Trophoblast cell (in vitro differentiated cells and primary cell): ENCODE results near the gene LPP.

Experiments used
- DNase-seq, 2 donors: peaks; one replicate each; pipeline ENCODE4 v3.0.0-alpha.2; 2016
- H2AFZ ChIP-seq: 2 replicates; pipeline ENCODE4 v1.6.1; 2013; ENCODE audit warnings: low read length, moderate library complexity, mild to moderate bottlenecking; ENCODE audit not compliant: insufficient read depth, poor library complexity
- H2AK5ac ChIP-seq: 2 replicates; pipeline ENCODE4 v1.6.1; 2013; ENCODE audit warnings: mild to moderate bottlenecking, low read length
- H2BK120ac ChIP-seq: 2 replicates; pipeline ENCODE4 v1.6.1; 2013; ENCODE audit warnings: low read length, mild to moderate bottlenecking, moderate library complexity; ENCODE audit not compliant: insufficient read depth, poor library complexity
- H2BK12ac ChIP-seq: 2 replicates; pipeline ENCODE4 v1.6.1; 2013; ENCODE audit warnings: mild to moderate bottlenecking, low read length, moderate library complexity
- H2BK5ac ChIP-seq: 2 replicates; pipeline ENCODE4 v1.6.1; 2013; ENCODE audit warnings: low read length, low read depth, moderate library complexity, mild to moderate bottlenecking; ENCODE audit not compliant: poor library complexity
- H3K14ac ChIP-seq: 2 replicates; pipeline ENCODE4 v1.6.1; 2013; ENCODE audit warnings: mild to moderate bottlenecking, low read length
- H3K18ac ChIP-seq: 2 replicates; pipeline ENCODE4 v1.6.1; 2013; ENCODE audit warnings: mild to moderate bottlenecking, low read length
- H3K23ac ChIP-seq: 2 replicates; pipeline ENCODE4 v1.6.1; 2013; ENCODE audit warnings: low read length
- H3K27ac ChIP-seq: 2 replicates; pipeline ENCODE4 v1.5.1; 2013; ENCODE audit warnings: low read depth, mild to moderate bottlenecking, inconsistent platforms, low read length, moderate library complexity
- H3K27me3 ChIP-seq: 2 replicates; pipeline ENCODE4 v1.6.1; 2013; ENCODE audit warnings: inconsistent platforms, mild to moderate bottlenecking, low read length, moderate library complexity; ENCODE audit not compliant: insufficient read depth
- H3K36me3 ChIP-seq, 2 experiments: 1 replicate in 1 of 2; 2 replicates in 1 of 2; pipeline ENCODE4 v1.6.1; 2013; ENCODE audit warnings: low read length in 2 of 2, mild to moderate bottlenecking in 2 of 2, moderate library complexity in 1 of 2; ENCODE audit not compliant: insufficient read depth in 2 of 2, control insufficient read depth in 1 of 2
- H3K4ac ChIP-seq: 2 replicates; pipeline ENCODE4 v1.6.1; 2013; ENCODE audit warnings: low read depth, mild to moderate bottlenecking, low read length, moderate library complexity
- H3K4me1 ChIP-seq, 2 experiments: 1 replicate in 1 of 2; 2 replicates in 1 of 2; pipeline ENCODE4 v1.6.1; 2013; ENCODE audit warnings: low read length in 2 of 2, mild to moderate bottlenecking in 2 of 2, moderate library complexity in 1 of 2; ENCODE audit not compliant: insufficient read depth in 2 of 2, control insufficient read depth in 1 of 2
- H3K4me2 ChIP-seq: 2 replicates; pipeline ENCODE4 v1.6.1; 2013; ENCODE audit warnings: inconsistent platforms, mild to moderate bottlenecking, low read length, moderate library complexity
- H3K4me3 ChIP-seq: 2 replicates; pipeline ENCODE4 v1.5.1; 2013; ENCODE audit warnings: mild to moderate bottlenecking, low read depth, low read length, inconsistent platforms
- H3K79me1 ChIP-seq: one replicate; pipeline ENCODE4 v1.6.1; 2013; ENCODE audit warnings: low read length
- H3K79me2 ChIP-seq: 2 replicates; pipeline ENCODE4 v1.6.1; 2013; ENCODE audit warnings: low read length, mild to moderate bottlenecking; ENCODE audit not compliant: control insufficient read depth, insufficient read depth, poor library complexity
- H3K9ac ChIP-seq: 2 replicates; pipeline ENCODE4 v1.6.1; 2013; ENCODE audit warnings: mild to moderate bottlenecking, low read length
- H3K9me3 ChIP-seq: 2 replicates; pipeline ENCODE4 v1.6.1; 2013; ENCODE audit warnings: low read depth, mild to moderate bottlenecking, control low read depth, inconsistent platforms, low read length; ENCODE audit not compliant: insufficient read depth
- H4K12ac ChIP-seq: 2 replicates; pipeline ENCODE4 v1.6.1; 2013; ENCODE audit warnings: low read depth, mild to moderate bottlenecking, low read length, moderate library complexity
- H4K8ac ChIP-seq: 2 replicates; pipeline ENCODE4 v1.6.1; 2013; ENCODE audit warnings: low read depth, mild to moderate bottlenecking, low read length, moderate library complexity
- H4K91ac ChIP-seq: one replicate; pipeline ENCODE4 v1.6.1; 2013; ENCODE audit warnings: low read depth, mild to moderate bottlenecking, low read length, moderate library complexity
- WGBS: extraction: QIAGEN DNeasy Blood & Tissue Kit; methylation state at CpG from one replicate; pipeline ENCODE4 v1.1.7; 2013; ENCODE audit warnings: missing lambda C conversion rate; ENCODE audit not compliant: insufficient read length, insufficient coverage; ENCODE audit errors: extremely low coverage; 5-methylcytosine and 5-hydroxymethylcytosine counted together

Gene LPP

DNA sequence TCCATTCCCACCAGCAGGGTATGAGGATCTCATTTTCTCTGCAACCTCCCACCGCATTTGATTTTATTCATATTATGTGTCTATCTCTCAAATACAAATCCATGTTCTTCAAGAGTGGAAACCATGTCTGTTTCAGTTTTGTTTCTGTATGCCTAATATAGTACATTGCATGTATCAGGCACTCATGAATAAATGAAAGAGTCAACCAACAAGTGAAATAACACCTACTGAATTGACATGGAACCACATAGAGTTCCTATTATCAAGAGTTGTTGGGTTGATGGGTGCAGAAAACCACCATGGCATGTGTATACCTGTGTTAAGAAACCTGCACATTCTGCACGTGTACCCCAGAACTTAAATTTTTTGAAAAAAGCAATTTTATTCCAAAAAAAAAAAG is 466.8 kb downstream of the LPP start:
- no peak overlapping the region for H3K9ac ChIP-seq
- no peak overlapping the region for H3K4me2 ChIP-seq
- H3K79me2 ChIP-seq, result no peaks in the 10 kb centered on the region
- no peak for DNase-seq
- H3K27me3 ChIP-seq, result no peaks in the 10 kb centered on the region
- H3K4ac ChIP-seq, result no peak overlapping the region
- no peak overlapping the region for H3K23ac ChIP-seq
- H3K18ac ChIP-seq, result no peak overlapping the region
- no peak overlapping the region for H2AK5ac ChIP-seq
- no peak overlapping the region for H2BK120ac ChIP-seq
- no peak overlapping the region for H4K8ac ChIP-seq
- H3K4me1 ChIP-seq, result no peaks in the 10 kb centered on the region
- WGBS, result no CpG with 5 or more reads among the region's 2 CpGs
- H3K9me3 ChIP-seq, result no peaks in the 10 kb centered on the region
- no peak overlapping the region for H2BK12ac ChIP-seq
- no peak overlapping the region for H3K14ac ChIP-seq
- no peak overlapping the region for H2BK5ac ChIP-seq
- peaks cover 0 to 3% of the 10 kb centered on the region in 2 experiments for H3K36me3 ChIP-seq
- H3K4me3 ChIP-seq, result no peak overlapping the region
- no peak overlapping the region for H4K91ac ChIP-seq
- H3K27ac ChIP-seq, result no peak overlapping the region
- no peaks in the 10 kb centered on the region for H3K79me1 ChIP-seq
- no peak overlapping the region for H2AFZ ChIP-seq
- H4K12ac ChIP-seq, result no peak overlapping the region

DNA sequence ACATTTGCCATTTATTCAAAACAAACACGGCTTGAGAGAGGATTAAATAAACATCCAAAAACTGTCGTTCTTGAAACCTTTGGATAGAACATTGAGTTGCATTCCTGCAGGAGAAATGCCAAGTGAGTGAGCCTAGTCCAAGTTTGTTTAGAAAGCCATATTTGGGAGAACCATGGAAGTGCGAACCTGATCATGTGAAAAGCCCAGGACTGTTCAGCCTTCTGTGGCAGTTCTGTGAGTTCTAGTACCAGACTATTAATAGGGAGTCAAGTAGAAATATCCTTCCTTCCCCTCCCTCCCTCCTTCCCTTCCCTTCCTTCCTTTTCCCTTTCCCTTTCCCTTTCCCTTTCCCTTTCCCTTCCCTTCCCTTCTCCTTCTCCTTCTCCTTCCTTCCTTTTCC is 470.4 kb downstream of the LPP start:
- Histone ChIP-seq H2BK5ac (no peak overlapping the region), H2BK12ac (no peak overlapping the region), H2BK120ac (no peak overlapping the region), H3K4me1 (no peaks in the 10 kb centered on the region), H4K91ac (no peak overlapping the region), H3K18ac (no peak overlapping the region), H3K14ac (no peak overlapping the region), H4K8ac (no peak overlapping the region), H3K9ac (no peak overlapping the region), H2AFZ (no peak overlapping the region), H3K9me3 (no peaks in the 10 kb centered on the region), H4K12ac (no peak overlapping the region), H3K4ac (no peak overlapping the region), H3K79me1 (no peaks in the 10 kb centered on the region), H3K36me3 (no peaks in the 10 kb centered on the region), H3K23ac (no peak overlapping the region), H3K4me3 (no peak overlapping the region), H3K79me2 (no peaks in the 10 kb centered on the region), H3K27me3 (no peaks in the 10 kb centered on the region), H2AK5ac (no peak overlapping the region), H3K4me2 (no peak overlapping the region), H3K27ac (no peak overlapping the region)
- no CpG with 5 or more reads among the region's 3 CpGs for WGBS
- DNase-seq, result no peak

DNA sequence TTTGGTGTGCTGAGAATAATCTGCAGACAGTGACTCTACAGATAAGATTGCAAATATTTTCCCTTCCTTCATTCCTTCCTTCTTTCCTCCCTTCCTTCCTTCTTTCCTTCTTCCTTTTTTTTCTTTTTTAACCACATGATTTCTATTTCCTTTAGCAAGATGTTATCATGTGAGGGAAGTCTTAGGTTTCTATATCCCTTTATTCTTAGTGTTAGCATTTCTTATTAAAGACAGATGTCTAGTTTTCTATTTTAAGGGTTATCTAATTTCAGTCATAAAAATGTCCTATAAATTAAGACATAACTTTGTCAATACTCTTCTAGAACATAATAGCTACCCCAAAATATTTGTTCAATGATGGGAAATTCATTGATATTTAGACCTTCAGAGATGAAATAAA is 470.9 kb downstream of the LPP start:
- Histone ChIP-seq H3K9ac (no peak overlapping the region), H2BK5ac (no peak overlapping the region), H3K9me3 (no peaks in the 10 kb centered on the region), H3K4ac (no peak overlapping the region), H4K91ac (no peak overlapping the region), H2AK5ac (no peak overlapping the region), H3K14ac (no peak overlapping the region), H3K4me3 (no peak overlapping the region), H4K8ac (no peak overlapping the region), H3K4me1 (no peaks in the 10 kb centered on the region), H3K79me1 (no peaks in the 10 kb centered on the region), H2BK120ac (no peak overlapping the region), H3K23ac (no peak overlapping the region), H3K27me3 (no peaks in the 10 kb centered on the region), H3K18ac (no peak overlapping the region), H2AFZ (no peak overlapping the region), H3K36me3 (no peaks in the 10 kb centered on the region), H3K27ac (no peak overlapping the region), H3K79me2 (no peaks in the 10 kb centered on the region), H3K4me2 (no peak overlapping the region), H4K12ac (no peak overlapping the region), H2BK12ac (no peak overlapping the region)
- no peak for DNase-seq

DNA sequence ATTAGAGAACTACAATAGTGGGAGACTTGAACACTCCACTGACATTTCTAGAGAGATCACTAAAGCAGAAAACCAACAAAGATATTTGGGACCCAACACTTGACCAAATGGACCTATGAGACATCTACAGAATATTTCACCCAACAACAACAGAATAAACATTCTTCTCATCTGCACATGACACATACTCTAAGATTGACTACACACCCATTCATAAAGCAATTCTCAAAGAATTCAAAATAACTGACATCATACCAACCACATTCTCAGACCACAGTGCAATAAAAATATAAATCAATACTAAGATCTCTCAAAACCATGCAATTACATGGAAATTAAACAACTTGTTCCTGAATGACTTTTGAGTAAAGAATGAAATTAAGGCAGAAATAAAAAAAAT is 473.7 kb downstream of the LPP start:
- H2BK12ac ChIP-seq, result no peak overlapping the region
- H4K91ac ChIP-seq, result no peak overlapping the region
- H3K4me2 ChIP-seq, result no peak overlapping the region
- H2BK5ac ChIP-seq, result no peak overlapping the region
- DNase-seq, result peak in 1 of 2 donors; percentile 58
- H3K4ac ChIP-seq, result no peak overlapping the region
- no peaks in the 10 kb centered on the region for H3K79me1 ChIP-seq
- no peak overlapping the region for H3K18ac ChIP-seq
- no peak overlapping the region for H3K23ac ChIP-seq
- H4K12ac ChIP-seq, result no peak overlapping the region
- no peaks in the 10 kb centered on the region for H3K9me3 ChIP-seq
- H2BK120ac ChIP-seq, result no peak overlapping the region
- no peak overlapping the region for H3K9ac ChIP-seq
- no peaks in the 10 kb centered on the region for H3K79me2 ChIP-seq
- H3K14ac ChIP-seq, result no peak overlapping the region
- no peak overlapping the region for H4K8ac ChIP-seq
- no peak overlapping the region for H3K4me3 ChIP-seq
- H3K27ac ChIP-seq, result no peak overlapping the region
- peaks cover 0 to 3% of the 10 kb centered on the region in 2 experiments for H3K4me1 ChIP-seq
- no peak overlapping the region for H2AK5ac ChIP-seq
- no peaks in the 10 kb centered on the region for H3K27me3 ChIP-seq
- no peaks in the 10 kb centered on the region for H3K36me3 ChIP-seq
- H2AFZ ChIP-seq, result no peak overlapping the region
